Liver (tissue), 9 donors: Measurements from ENCODE around the gene DLX4. TPM values are rescaled to one million over a fixed set of nuclear protein-coding genes. Genes with fewer than 3 reads are reported as not detected.

Experiments
- DNase-seq: peaks from one replicate; pipeline ENCODE4 v3.0.0-alpha.2; 2017; ENCODE audit warnings: low spot score
- H3K27ac ChIP-seq, 2 donors: one replicate each; pipeline ENCODE4 v1.7.0; 2013; ENCODE audit warnings: inconsistent platforms in 2 of 2, low read length in 2 of 2, control low read depth in 1 of 2, low read depth in 1 of 2, mild to moderate bottlenecking in 1 of 2
- H3K27me3 ChIP-seq, 4 donors: one replicate each; pipeline versions ENCODE4 v1.6.1 to v1.7.0; 2013; ENCODE audit warnings: low read length in 3 of 4, inconsistent platforms in 1 of 4, mild to moderate bottlenecking in 1 of 4, moderate library complexity in 1 of 4; ENCODE audit not compliant: control insufficient read depth in 4 of 4, insufficient read depth in 4 of 4
- H3K36me3 ChIP-seq, 4 donors: one replicate each; pipeline versions ENCODE4 v1.6.1 to v1.7.0; 2013; ENCODE audit warnings: low read length in 3 of 4, mild to moderate bottlenecking in 3 of 4, low read depth in 1 of 4, moderate library complexity in 1 of 4; ENCODE audit not compliant: control insufficient read depth in 4 of 4, insufficient read depth in 3 of 4
- H3K4me1 ChIP-seq, 4 donors: one replicate each; pipeline versions ENCODE4 v1.6.1 to v1.7.0; 2013; ENCODE audit warnings: low read length in 3 of 4, mild to moderate bottlenecking in 3 of 4, moderate library complexity in 1 of 4; ENCODE audit not compliant: control insufficient read depth in 4 of 4, insufficient read depth in 4 of 4
- H3K4me3 ChIP-seq, 3 donors: one replicate each; pipeline versions ENCODE4 v1.6.1 to v1.7.0; 2013; ENCODE audit warnings: low read length in 3 of 3, control low read depth in 1 of 3, low read depth in 1 of 3, mild to moderate bottlenecking in 1 of 3
- H3K9ac ChIP-seq, 2 donors: one replicate each; pipeline ENCODE4 v1.7.0; 2013; ENCODE audit warnings: low read length in 2 of 2, mild to moderate bottlenecking in 2 of 2, moderate library complexity in 2 of 2, control low read depth in 1 of 2, low read depth in 1 of 2
- H3K9me3 ChIP-seq, 4 donors: one replicate each; pipeline versions ENCODE4 v1.6.1 to v1.7.0; 2013; ENCODE audit warnings: low read length in 3 of 4; ENCODE audit not compliant: control insufficient read depth in 4 of 4
- EGR1 ChIP-seq, 2 donors: IDR thresholded peaks; 2 replicates each; pipeline ENCODE4 v1.6.1; 2016 to 2018; ENCODE audit warnings: antibody characterized with exemption in 2 of 2, low read depth in 2 of 2
- FOXA1 ChIP-seq: IDR thresholded peaks from 2 replicates; pipeline ENCODE4 v1.6.1; 2016; ENCODE audit warnings: antibody characterized with exemption
- FOXA2 ChIP-seq: IDR thresholded peaks from 2 replicates; pipeline ENCODE4 v1.6.1; 2016; ENCODE audit warnings: antibody characterized with exemption
- HNF4A ChIP-seq, 2 donors: conservative IDR thresholded peaks; 2 replicates each; pipeline ENCODE4 v1.6.1; 2016; ENCODE audit warnings: antibody characterized with exemption in 2 of 2, mild to moderate bottlenecking in 2 of 2
- NR2F2 ChIP-seq: IDR thresholded peaks from 2 replicates; pipeline ENCODE4 v1.6.1; 2016; ENCODE audit warnings: antibody characterized with exemption
- RAD21 ChIP-seq, 2 donors: IDR thresholded peaks; 2 replicates each; pipeline ENCODE4 v1.6.1; 2016; ENCODE audit warnings: antibody characterized with exemption in 2 of 2, mild to moderate bottlenecking in 2 of 2
- TAF1 ChIP-seq: conservative IDR thresholded peaks from 2 replicates; pipeline ENCODE4 v1.6.1; 2016; ENCODE audit warnings: antibody characterized with exemption, mild to moderate bottlenecking
- YY1 ChIP-seq: IDR thresholded peaks from 2 replicates; pipeline ENCODE4 v1.6.1; 2016; ENCODE audit warnings: antibody characterized with exemption, mild to moderate bottlenecking
- WGBS: extraction: QIAGEN DNeasy Blood & Tissue Kit; methylation state at CpG from one replicate; pipeline ENCODE4 v1.1.7; 2013; 5-methylcytosine and 5-hydroxymethylcytosine counted together
- polyA plus RNA-seq, 2 donors: library from polyadenylated mRNA; stranded (reverse) in 1 of 2; unstranded in 1 of 2; fragments of 200-250 nt in 1 of 2; fragments of >200 nt in 1 of 2; fragmentation: Nextera tagmentation in 1 of 2; extraction: Ambion mirVana in 1 of 2; gene quantifications; one replicate each; pipeline versions ENCODE4 v1.2.1 to v1.2.3, GENCODE V29; 2013 to 2015
- total RNA-seq, 2 donors: library from RNA; depleted of rRNA; stranded (reverse); fragments of >200 nt; gene quantifications; one replicate each; pipeline ENCODE4 v1.2.3, GENCODE V29; 2014
- TF ChIP-seq, protein P1 (sequence below): fragments of 150-350 bp; IDR thresholded peaks from 2 replicates; pipeline ENCODE4 v1.5.1; 2017; ENCODE audit warnings: improper control_type of control experiment, low read depth, low read length; ENCODE audit not compliant: missing input control
- TF ChIP-seq, protein P2 (sequence below): IDR thresholded peaks from 2 replicates; pipeline ENCODE4 v1.6.1; 2016; ENCODE audit warnings: antibody characterized with exemption
- TF ChIP-seq, protein P3 (sequence below): IDR thresholded peaks from 2 replicates; pipeline ENCODE4 v1.6.1; 2016; ENCODE audit warnings: antibody characterized with exemption, mild to moderate bottlenecking
- donor health status: healthy.
- donor health status: healthy.
- donor health status: healthy.
- donor health status: healthy.
- donor health status: healthy.

The DLX4 gene
- total and polyA plus RNA-seq, 4 donors: not detected

GRCh38 chr17:49963626-49964302, 5.2 kb upstream of the DLX4 start:
- no peak for DNase-seq
- Histone ChIP-seq H3K4me1 (peaks cover 2 to 6% (median 4%) of the 10 kb centered on the region in 4 donors), H3K4me3 (no peak overlapping the region), H3K27ac (no peak overlapping the region), H3K36me3 (no peaks in the 10 kb centered on the region), H3K9ac (no peak overlapping the region), H3K27me3 (peaks cover 8 to 29% (median 19%) of the 10 kb centered on the region in 4 donors), H3K9me3 (no peaks in the 10 kb centered on the region)
- TF ChIP-seq NR2F2 (no peak), RAD21 (IDR thresholded peaks at IDR 0.05) (no peak)
- TF ChIP-seq, protein P1, sequence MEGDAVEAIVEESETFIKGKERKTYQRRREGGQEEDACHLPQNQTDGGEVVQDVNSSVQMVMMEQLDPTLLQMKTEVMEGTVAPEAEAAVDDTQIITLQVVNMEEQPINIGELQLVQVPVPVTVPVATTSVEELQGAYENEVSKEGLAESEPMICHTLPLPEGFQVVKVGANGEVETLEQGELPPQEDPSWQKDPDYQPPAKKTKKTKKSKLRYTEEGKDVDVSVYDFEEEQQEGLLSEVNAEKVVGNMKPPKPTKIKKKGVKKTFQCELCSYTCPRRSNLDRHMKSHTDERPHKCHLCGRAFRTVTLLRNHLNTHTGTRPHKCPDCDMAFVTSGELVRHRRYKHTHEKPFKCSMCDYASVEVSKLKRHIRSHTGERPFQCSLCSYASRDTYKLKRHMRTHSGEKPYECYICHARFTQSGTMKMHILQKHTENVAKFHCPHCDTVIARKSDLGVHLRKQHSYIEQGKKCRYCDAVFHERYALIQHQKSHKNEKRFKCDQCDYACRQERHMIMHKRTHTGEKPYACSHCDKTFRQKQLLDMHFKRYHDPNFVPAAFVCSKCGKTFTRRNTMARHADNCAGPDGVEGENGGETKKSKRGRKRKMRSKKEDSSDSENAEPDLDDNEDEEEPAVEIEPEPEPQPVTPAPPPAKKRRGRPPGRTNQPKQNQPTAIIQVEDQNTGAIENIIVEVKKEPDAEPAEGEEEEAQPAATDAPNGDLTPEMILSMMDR: no peak
- 9% methylated on average over 52 of the region's 52 CpGs for WGBS

- WGBS: 10% methylated on average over 18 of the region's 18 CpGs
- Histone ChIP-seq H3K27ac (no peak overlapping the region), H3K4me1 (peaks cover 6 to 11% (median 8%) of the 10 kb centered on the region in 4 donors), H3K9me3 (no peaks in the 10 kb centered on the region), H3K27me3 (peaks cover 8 to 30% (median 20%) of the 10 kb centered on the region in 4 donors), H3K9ac (no peak overlapping the region), H3K4me3 (no peak overlapping the region), H3K36me3 (no peaks in the 10 kb centered on the region)
- no peak for DNase-seq
- TF ChIP-seq RAD21 (IDR thresholded peaks at IDR 0.05) (no peak), HNF4A (conservative IDR thresholded peaks at IDR 0.05) (no peak), FOXA1 (no peak), EGR1 (IDR thresholded peaks at IDR 0.05; ENCODE audit: low read depth in 2 of 2) (no peak)
- TF ChIP-seq, protein P2, sequence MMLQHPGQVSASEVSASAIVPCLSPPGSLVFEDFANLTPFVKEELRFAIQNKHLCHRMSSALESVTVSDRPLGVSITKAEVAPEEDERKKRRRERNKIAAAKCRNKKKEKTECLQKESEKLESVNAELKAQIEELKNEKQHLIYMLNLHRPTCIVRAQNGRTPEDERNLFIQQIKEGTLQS: no peak
- TF ChIP-seq, protein P3, sequence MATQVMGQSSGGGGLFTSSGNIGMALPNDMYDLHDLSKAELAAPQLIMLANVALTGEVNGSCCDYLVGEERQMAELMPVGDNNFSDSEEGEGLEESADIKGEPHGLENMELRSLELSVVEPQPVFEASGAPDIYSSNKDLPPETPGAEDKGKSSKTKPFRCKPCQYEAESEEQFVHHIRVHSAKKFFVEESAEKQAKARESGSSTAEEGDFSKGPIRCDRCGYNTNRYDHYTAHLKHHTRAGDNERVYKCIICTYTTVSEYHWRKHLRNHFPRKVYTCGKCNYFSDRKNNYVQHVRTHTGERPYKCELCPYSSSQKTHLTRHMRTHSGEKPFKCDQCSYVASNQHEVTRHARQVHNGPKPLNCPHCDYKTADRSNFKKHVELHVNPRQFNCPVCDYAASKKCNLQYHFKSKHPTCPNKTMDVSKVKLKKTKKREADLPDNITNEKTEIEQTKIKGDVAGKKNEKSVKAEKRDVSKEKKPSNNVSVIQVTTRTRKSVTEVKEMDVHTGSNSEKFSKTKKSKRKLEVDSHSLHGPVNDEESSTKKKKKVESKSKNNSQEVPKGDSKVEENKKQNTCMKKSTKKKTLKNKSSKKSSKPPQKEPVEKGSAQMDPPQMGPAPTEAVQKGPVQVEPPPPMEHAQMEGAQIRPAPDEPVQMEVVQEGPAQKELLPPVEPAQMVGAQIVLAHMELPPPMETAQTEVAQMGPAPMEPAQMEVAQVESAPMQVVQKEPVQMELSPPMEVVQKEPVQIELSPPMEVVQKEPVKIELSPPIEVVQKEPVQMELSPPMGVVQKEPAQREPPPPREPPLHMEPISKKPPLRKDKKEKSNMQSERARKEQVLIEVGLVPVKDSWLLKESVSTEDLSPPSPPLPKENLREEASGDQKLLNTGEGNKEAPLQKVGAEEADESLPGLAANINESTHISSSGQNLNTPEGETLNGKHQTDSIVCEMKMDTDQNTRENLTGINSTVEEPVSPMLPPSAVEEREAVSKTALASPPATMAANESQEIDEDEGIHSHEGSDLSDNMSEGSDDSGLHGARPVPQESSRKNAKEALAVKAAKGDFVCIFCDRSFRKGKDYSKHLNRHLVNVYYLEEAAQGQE: no peak
Measured at GRCh38 chr17:49964303-49964768, 4.7 kb upstream of the DLX4 start.

GRCh38 chr17:49964769-49965523, 4.0 kb upstream of the DLX4 start:
- no peak for DNase-seq
- no peak overlapping the region for H3K4me3 ChIP-seq
- H3K27me3 ChIP-seq: peaks cover 11 to 32% (median 20%) of the 10 kb centered on the region in 4 donors
- H3K9ac ChIP-seq: no peak overlapping the region
- H3K9me3 ChIP-seq: no peaks in the 10 kb centered on the region
- no peak overlapping the region for H3K27ac ChIP-seq
- no peaks in the 10 kb centered on the region for H3K36me3 ChIP-seq
- peaks cover 10 to 16% (median 11%) of the 10 kb centered on the region in 4 donors for H3K4me1 ChIP-seq
- 6% methylated on average over 52 of the region's 52 CpGs for WGBS
- TF ChIP-seq HNF4A (conservative IDR thresholded peaks at IDR 0.05) (no peak), YY1 (no peak), TAF1 (no peak), FOXA2 (no peak)
- TF ChIP-seq, protein P1: no peak
- TF ChIP-seq, protein P3: no peak
